Astrocyte (in vitro differentiated cells and primary cell): ENCODE results near the gene SCART1.

Source experiments
- EZH2 ChIP-seq: IDR thresholded peaks from 2 replicates; pipeline ENCODE4 v1.6.1; 2012; ENCODE audit warnings: mild to moderate bottlenecking, low read length, inconsistent platforms; ENCODE audit not compliant: insufficient read depth
- TF ChIP-seq, protein P1 (sequence below): IDR thresholded peaks from 2 replicates; pipeline ENCODE4 v1.5.1; 2011; ENCODE audit warnings: low read depth, mild to moderate bottlenecking, inconsistent platforms, low read length, moderate library complexity; ENCODE audit not compliant: insufficient read depth

DNA sequence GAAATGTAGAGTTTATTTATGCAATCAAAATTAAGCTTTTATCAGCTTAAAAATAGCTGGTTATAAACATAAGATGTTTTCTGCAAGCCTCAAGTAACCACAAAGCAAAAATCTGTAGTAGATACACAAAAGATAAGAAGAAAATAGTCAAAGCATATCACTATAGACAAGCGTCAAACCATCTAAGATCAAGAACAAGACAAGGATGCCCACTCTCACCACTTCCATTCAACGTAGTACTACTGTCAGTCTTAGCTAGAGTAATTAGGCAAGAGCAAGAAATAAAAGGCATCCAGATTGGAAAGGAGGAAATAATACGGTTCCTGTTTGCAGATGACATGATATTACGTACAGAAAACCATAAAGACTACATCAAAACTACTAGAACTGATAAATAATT, 56.0 kb downstream of the SCART1 start:
- TF ChIP-seq, protein P1, sequence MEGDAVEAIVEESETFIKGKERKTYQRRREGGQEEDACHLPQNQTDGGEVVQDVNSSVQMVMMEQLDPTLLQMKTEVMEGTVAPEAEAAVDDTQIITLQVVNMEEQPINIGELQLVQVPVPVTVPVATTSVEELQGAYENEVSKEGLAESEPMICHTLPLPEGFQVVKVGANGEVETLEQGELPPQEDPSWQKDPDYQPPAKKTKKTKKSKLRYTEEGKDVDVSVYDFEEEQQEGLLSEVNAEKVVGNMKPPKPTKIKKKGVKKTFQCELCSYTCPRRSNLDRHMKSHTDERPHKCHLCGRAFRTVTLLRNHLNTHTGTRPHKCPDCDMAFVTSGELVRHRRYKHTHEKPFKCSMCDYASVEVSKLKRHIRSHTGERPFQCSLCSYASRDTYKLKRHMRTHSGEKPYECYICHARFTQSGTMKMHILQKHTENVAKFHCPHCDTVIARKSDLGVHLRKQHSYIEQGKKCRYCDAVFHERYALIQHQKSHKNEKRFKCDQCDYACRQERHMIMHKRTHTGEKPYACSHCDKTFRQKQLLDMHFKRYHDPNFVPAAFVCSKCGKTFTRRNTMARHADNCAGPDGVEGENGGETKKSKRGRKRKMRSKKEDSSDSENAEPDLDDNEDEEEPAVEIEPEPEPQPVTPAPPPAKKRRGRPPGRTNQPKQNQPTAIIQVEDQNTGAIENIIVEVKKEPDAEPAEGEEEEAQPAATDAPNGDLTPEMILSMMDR = no peak
- TF ChIP-seq EZH2 = no peak
